ENCODE data around the gene TBCD.

GRCh38 chr17:82703036-82703745 lies 48.7 kb upstream of the TBCD start:
- TF ChIP-seq EZH2phosphoT487 (IDR thresholded peaks at IDR 0.05; ENCODE audit: insufficient read depth, low read depth), result no peak
- TF ChIP-seq EZH2 (IDR thresholded peaks at IDR 0.05; ENCODE audit: insufficient read depth, poor library complexity, severe bottlenecking), result no peak
